GM18520 (cell line): ENCODE data around the gene BAIAP2L1.
A peak's percentile ranks its signal among the peaks of the same experiment; 100 is the strongest.

ENCODE experiments used
- ATAC-seq: cut with Tn5 transposase; IDR thresholded peaks from one replicate; pipeline ENCODE4 v1.9.1; 2021; ENCODE audit not compliant: unreplicated experiment

Gene BAIAP2L1

GRCh38 chr7:98296833-98297232 is 104.1 kb downstream of the BAIAP2L1 start:
- no peak for ATAC-seq

GRCh38 chr7:98295467-98296192 is 105.3 kb downstream of the BAIAP2L1 start:
- no peak for ATAC-seq

GRCh38 chr7:98294798-98295382 is 106.0 kb downstream of the BAIAP2L1 start:
- ATAC-seq: peak; percentile 52

GRCh38 chr7:98294326-98294725 is 106.6 kb downstream of the BAIAP2L1 start:
- no peak for ATAC-seq

DNA sequence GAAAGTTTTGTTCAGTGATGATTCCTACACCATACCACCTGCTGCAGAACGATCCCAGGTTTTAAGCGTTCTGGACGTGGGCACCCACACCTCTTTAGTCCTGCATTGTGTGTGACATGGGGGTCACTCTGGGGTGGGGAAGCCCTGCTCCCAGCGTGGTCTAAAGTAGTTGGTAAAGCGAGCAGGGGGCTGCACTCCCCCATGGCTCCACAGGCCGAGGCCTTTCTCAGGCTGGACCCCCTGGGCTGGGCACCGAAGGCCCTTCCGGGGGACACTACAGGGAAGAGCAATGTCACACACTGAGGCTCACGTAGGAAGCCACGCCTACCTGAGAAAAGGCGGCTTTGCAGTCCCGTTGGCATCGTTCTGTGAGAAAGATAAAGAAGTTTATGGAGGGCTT is 107.1 kb downstream of the BAIAP2L1 start:
- no peak for ATAC-seq

DNA sequence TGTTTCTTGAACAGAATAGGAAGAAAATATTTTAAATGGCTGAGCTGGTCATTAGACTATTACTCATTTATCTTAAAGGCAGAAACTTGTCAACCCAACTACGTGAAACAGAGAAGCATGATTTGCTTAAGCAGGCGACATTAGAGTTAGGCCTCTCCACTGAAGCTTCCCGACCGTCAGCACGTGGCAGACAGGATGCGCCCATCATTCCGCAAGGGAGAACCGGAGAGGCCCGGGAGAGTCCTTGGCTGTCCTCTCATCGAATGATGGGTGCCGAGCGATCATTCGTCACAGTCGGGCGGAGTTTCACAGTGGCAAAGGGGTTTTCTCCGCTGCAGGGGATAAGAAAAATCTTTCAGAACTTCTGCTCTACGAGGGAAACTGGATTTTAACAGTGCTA is 107.6 kb downstream of the BAIAP2L1 start:
- no peak for ATAC-seq

DNA sequence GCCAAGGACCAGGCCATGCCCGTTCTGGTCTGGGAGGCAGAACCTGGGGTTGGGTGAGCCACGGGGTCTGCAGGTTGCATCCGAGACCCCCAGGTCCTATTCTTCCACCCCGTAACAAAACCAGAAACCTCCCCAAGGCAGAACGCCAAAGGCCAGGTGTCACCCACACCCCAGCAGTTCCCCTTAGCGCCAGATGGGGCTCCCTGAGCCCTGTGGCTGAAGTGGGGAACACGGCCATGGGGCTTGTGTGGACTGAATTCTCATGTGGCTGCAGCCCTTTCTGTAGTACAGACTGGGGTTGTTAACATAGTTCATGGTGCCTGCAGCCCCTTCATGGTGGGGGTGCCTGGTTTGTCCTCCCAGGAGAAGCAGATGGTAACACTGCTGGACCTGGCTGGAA is 109.2 kb downstream of the BAIAP2L1 start:
- no peak for ATAC-seq

GRCh38 chr7:98289333-98289875 is 111.5 kb downstream of the BAIAP2L1 start:
- no peak for ATAC-seq

DNA sequence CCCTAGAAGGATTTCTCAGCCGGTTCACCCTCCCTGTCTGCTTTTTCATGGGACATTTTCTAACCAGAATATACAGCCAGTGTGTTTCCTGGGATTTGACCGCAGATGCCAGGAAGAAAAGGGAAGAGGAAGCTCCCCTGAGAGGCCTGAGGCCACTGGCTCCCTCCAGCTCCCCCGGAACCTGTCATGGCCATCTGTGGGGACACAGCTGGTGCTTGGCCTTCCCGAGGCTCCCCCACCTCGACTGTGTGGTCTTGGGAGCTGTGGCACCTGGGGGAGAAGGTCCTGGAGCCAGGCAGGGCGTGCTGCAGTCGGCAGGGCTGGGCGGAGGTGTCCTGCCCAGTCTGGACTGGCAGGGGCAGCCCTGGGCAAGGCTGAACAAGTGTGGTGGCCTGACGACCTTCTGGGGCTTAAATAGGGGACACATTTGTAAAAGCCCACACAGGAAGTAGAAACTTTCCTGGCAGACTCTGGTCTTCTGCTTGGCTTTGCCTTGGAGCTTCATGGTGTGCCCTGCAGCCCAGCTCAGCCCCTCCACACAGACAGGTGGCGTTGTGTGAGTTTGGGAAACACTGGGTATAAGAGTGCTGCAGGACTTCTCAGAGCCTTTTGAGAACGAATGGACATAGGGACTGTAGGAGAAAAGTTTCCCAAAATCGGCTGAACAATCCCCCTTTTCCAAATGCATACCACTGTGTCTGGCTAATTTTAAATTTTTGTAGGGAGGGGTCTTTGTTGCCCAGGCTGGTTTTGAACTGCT is 112.6 kb downstream of the BAIAP2L1 start:
- no peak for ATAC-seq

DNA sequence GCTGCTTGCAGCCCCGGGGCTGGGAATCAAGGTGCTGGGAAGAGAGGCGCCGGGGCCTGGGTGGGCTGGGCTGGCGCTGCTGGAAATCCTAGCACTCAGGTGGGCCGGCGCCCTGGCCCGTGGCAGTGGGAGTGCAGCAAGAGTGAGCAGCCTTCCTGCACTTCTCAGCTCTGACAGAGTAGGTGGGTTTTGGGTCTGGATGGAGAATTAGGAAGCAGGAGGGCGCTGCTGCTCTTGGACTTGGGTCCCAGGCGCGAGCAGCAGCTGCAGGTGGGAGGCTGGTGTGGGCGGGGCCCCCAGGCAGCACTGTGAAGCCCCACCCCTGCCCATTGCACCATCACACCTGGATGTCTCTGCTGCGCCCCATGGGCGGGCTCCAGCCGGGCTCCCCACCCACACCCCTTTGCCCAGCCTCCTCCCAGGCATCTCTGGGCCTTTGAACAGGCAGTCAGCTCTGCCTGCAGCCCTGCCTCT is 113.4 kb downstream of the BAIAP2L1 start:
- no peak for ATAC-seq

DNA sequence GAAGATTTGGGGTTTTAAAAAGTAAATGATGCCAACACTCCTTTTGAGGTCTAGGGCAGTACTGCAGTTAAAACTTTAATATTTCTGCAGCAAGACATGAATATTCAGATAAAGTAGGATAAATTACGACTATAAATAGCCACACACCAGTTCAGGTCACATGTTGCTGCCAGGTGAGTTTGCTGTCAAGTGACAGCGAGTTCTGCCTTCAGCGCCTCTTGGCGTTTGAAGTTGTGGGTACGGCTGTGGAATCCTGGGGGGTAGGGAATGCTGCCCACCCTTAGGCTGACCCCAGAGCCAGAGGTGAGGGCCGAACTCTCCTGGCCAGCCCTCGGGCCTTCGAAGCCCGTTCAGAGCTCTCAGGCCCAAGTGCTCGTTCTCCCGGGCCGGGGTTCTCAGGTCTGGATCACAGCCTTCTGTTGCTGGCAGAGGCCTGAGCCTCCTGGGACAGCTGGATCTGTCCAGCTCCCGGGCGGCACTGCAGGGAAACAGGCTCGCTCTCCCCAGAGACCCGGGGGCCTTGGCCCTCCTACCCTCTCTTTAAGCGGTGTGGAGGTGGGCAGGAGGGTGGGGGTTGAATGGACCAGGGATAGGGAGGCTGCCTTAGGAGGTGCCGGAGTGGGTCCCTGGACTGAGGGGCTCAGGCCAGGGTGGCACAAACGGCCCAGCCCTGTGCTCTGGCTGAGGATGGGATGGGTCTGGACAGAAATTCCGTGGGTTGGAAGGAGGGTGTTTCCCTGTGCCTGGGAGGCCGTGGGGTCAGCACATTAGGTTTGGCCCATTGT is 114.0 kb downstream of the BAIAP2L1 start:
- ATAC-seq: no peak

GRCh38 chr7:98286093-98286539 is 114.8 kb downstream of the BAIAP2L1 start:
- ATAC-seq: no peak

- no peak for ATAC-seq
Measured at GRCh38 chr7:98285157-98286092, 115.5 kb downstream of the BAIAP2L1 start.

DNA sequence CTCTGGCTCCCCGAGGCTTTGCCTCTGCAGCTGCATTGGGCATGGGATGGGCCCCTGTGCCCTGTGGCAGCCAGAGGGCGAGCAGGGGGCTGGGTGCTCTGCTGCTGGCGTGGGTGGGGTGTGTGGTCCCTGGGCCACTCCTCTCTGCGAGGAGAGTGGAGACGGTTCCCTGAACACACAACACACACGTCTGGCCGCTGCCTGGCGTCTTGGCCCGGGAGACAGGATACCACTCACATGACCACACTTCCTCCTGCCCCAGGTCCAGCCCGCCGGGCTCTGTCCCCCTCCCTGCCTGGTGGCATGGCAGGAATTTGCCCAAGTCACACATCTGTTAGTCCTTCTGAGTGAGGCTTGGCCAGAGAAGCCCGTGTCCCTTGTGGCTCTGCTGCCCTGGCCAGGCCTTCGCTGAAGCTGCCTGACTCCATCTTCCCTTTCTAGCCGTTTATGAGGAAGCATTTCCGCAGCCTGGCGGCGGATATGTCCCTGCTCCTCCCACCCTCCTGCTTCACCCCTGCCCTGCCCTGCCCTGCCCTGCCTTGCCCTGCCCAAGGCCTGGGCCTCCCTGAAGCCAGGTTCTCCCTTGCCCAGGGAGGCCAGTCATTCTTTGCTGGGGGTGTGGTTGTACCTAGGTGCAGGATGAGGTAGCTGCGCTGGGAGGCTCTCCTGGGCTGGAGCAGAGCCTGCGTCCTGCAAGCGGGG is 116.4 kb downstream of the BAIAP2L1 start:
- no peak for ATAC-seq

DNA sequence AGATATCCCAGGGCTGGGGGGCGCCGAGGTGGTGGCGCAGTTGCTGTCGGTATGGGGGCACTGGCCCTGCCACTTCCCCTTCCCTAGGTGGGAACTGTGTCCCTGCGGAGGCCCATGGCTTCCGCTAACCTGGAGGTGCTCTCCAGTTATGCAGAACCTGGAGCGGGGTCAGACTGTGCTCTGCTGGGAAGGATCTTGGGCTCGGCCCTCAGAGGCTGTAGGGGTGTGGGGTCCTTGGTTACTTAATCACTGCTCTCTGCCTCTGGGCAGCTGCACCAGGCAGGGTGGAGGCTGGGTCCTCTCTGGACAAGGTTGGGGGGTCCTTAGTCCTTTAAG is 117.0 kb downstream of the BAIAP2L1 start:
- no peak for ATAC-seq

GRCh38 chr7:98283127-98283886 is 117.6 kb downstream of the BAIAP2L1 start:
- no peak for ATAC-seq

DNA sequence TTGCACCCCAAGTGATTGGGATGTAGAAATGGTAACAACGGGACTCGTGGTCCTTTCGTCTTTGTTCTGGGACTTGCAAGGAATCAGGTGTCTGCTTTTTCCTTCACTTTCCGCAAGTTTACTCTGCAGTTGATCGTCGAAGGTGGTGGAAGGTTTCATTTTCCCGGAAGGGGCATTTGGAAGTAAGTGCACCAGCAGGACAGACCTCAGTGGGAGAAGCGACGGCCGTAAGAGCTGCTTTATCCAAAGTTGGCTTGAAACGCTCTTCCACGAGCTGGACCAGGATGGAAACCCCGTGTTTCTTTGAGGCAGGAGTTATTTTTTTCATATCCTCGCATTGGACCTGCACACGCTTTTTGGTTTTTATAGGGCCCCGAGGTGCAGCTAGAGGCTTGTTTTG is 118.2 kb downstream of the BAIAP2L1 start:
- no peak for ATAC-seq

- ATAC-seq: peak; percentile 30
Measured at GRCh38 chr7:98281757-98282606, 118.9 kb downstream of the BAIAP2L1 start.
